Loucy (cell line): Measurements from ENCODE around the gene ABAT.

ENCODE experiments used
- H2AFZ ChIP-seq: fragments of 200-600 bp; sonication (generic); 2 replicates; pipeline ENCODE4 v1.6.0; 2016; ENCODE audit warnings: antibody characterized with exemption, mild to moderate bottlenecking, low read length, moderate library complexity
- H3F3A ChIP-seq: fragments of 200-600 bp; 2 replicates; pipeline ENCODE4 v1.6.0; 2016; ENCODE audit warnings: antibody characterized with exemption, low read depth, mild to moderate bottlenecking
- H3K27me3 ChIP-seq: fragments of 200-600 bp; sonication (generic); 2 replicates; pipeline ENCODE4 v1.6.1; 2014; ENCODE audit warnings: low read length, mild to moderate bottlenecking; ENCODE audit not compliant: insufficient read depth, poor library complexity, severe bottlenecking
- H3K36me3 ChIP-seq: fragments of 200-600 bp; sonication (generic); 2 replicates; pipeline ENCODE4 v1.6.1; 2016; ENCODE audit warnings: low read length; ENCODE audit not compliant: insufficient read depth
- H3K4me1 ChIP-seq: fragments of 200-600 bp; sonication (generic); 2 replicates; pipeline ENCODE4 v1.5.1; 2014; ENCODE audit warnings: low read length, mild to moderate bottlenecking; ENCODE audit not compliant: insufficient read depth, poor library complexity, severe bottlenecking
- H3K4me2 ChIP-seq: fragments of 200-600 bp; sonication (generic); 2 replicates; pipeline ENCODE4 v1.6.0; 2014; ENCODE audit warnings: antibody characterized with exemption, low read length, low read depth, mild to moderate bottlenecking; ENCODE audit not compliant: poor library complexity, severe bottlenecking
- H3K4me3 ChIP-seq: fragments of 200-600 bp; sonication (generic); 2 replicates; pipeline ENCODE4 v1.5.1; 2014; ENCODE audit warnings: low read length, mild to moderate bottlenecking, mixed read lengths; ENCODE audit not compliant: poor library complexity, severe bottlenecking
- H3K79me2 ChIP-seq: fragments of 200-600 bp; sonication (generic); 2 replicates; pipeline ENCODE4 v1.6.1; 2014; ENCODE audit warnings: low read length; ENCODE audit not compliant: insufficient read depth
- H3K9ac ChIP-seq: fragments of 200-600 bp; sonication (generic); 2 replicates; pipeline ENCODE4 v1.6.0; 2014; ENCODE audit warnings: mild to moderate bottlenecking, low read depth, low read length, moderate library complexity; ENCODE audit not compliant: poor library complexity, severe bottlenecking
- H3K9me2 ChIP-seq: fragments of 200-600 bp; sonication (generic); replicated peaks from 2 replicates; pipeline ENCODE4 v1.6.1; 2016; ENCODE audit warnings: low read depth, low read length, mixed read lengths
- H3K9me3 ChIP-seq: fragments of 200-600 bp; sonication (generic); 2 replicates; pipeline ENCODE4 v1.6.1; 2014; ENCODE audit warnings: mild to moderate bottlenecking, antibody characterized with exemption, low read length, low read depth; ENCODE audit not compliant: insufficient read depth
- H4K20me1 ChIP-seq: fragments of 200-600 bp; sonication (generic); 2 replicates; pipeline ENCODE4 v1.6.0; 2014; ENCODE audit warnings: antibody characterized with exemption, low read length, mild to moderate bottlenecking; ENCODE audit not compliant: insufficient read depth, poor library complexity, severe bottlenecking
- CTCF ChIP-seq: fragments of 200-600 bp; sonication (generic); conservative IDR thresholded peaks from 2 replicates; pipeline ENCODE4 v1.5.1; 2014; ENCODE audit warnings: mild to moderate bottlenecking, antibody characterized with exemption, low read length
- EZH2phosphoT487 ChIP-seq: fragments of 200-600 bp; IDR thresholded peaks from 2 replicates; pipeline ENCODE4 v1.6.1; 2018; ENCODE audit warnings: antibody characterized with exemption, mild to moderate bottlenecking, moderate library complexity, borderline replicate concordance

Gene ABAT

DNA sequence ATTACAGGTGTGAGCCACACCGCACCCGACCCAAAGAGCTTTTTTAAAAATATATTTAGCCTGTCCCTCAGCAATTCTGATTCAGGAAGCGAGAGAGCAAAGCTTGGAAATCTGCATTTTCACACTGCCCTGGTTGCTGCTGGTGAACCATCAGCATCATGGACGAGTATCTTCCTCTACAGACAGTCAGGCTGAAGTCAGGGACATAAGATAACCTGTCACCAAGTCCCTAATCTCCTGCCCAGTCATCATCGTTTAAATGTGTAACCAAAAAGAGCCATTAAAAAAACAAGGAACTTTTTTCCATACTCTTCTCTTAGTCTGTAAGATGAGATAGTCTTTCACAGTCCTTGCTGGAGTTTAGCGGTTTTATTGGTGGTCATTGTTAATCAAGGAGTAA lies 129.9 kb downstream of the ABAT start:
- Histone ChIP-seq H4K20me1 (no peaks in the 10 kb centered on the region), H3K4me3 (no peak overlapping the region), H3K79me2 (peaks cover 17% of the 10 kb centered on the region), H3K9me3 (no peaks in the 10 kb centered on the region), H3K9me2 (no peaks in the 10 kb centered on the region), H2AFZ (no peak overlapping the region), H3K4me2 (no peak overlapping the region), H3K9ac (no peak overlapping the region), H3K4me1 (no peaks in the 10 kb centered on the region), H3F3A (no peaks in the 10 kb centered on the region), H3K27me3 (no peaks in the 10 kb centered on the region), H3K36me3 (peaks cover 30% of the 10 kb centered on the region; the same call in 1 of the 2 replicates)
- no peak for TF ChIP-seq CTCF
- TF ChIP-seq EZH2phosphoT487: no peak

DNA sequence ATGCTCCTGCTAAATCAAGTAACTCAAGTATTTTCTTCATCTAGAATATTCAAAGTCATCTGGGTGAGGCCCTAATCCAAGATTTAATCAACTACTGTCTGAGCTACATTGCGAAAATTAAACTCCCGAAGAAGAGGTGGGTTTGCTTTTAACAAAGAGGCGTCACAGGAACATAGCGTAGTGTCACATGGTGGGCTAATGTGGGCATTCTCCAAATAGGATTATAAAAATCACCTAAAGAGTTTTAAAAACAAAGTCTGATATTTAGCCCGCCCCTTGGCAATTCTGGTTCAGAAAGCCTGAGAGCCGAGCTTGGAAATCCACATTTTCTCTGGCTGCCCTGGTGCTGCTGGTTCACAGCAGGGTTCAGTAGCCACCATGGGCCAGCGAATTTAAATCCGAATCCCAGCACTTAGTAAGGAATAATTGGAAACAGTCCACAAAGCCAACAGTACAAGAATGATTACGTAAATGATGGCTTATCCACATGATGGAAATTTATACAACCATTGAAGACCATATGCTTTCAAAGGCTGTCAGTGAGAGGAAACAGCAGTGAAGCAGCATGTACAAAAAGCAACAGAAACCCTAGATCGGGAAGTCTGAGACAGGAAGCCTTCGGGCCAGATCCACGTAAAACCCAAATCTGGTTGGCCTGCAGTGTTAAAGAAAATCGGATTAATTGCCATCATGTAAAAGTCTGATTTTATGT lies 132.0 kb downstream of the ABAT start:
- no peaks in the 10 kb centered on the region for H3K79me2 ChIP-seq
- H3K36me3 ChIP-seq: peaks cover 38% of the 10 kb centered on the region; the same call in 1 of the 2 replicates
- H4K20me1 ChIP-seq: no peaks in the 10 kb centered on the region
- H3K9me2 ChIP-seq: no peaks in the 10 kb centered on the region
- H2AFZ ChIP-seq: no peak overlapping the region
- TF ChIP-seq CTCF (no peak), EZH2phosphoT487 (no peak)
- no peaks in the 10 kb centered on the region for H3F3A ChIP-seq
- no peaks in the 10 kb centered on the region for H3K4me1 ChIP-seq
- no peaks in the 10 kb centered on the region for H3K27me3 ChIP-seq
- H3K4me3 ChIP-seq: no peak overlapping the region
- no peaks in the 10 kb centered on the region for H3K9me3 ChIP-seq
- H3K9ac ChIP-seq: no peak overlapping the region
- no peak overlapping the region for H3K4me2 ChIP-seq

DNA sequence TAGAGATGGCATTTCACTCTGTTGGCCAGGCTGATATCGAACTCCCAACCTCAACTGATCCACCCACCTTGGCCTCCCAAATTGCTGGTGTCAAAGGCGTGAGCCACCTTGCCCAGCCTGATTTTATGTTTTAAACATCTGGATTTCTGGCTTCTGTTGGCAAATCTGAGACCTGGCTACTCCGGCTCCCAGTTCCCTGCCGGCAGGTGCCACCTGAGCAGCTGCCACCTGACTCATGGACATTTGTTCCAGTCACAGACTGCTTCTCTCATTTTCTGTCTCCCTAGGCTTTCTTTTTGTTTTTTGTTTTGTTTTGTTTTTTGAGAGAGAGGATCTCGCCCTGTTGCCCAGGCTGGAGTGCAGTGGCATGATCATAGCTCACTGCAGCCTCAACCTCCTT lies 132.8 kb downstream of the ABAT start:
- TF ChIP-seq EZH2phosphoT487: no peak
- no peak for TF ChIP-seq CTCF
- no peaks in the 10 kb centered on the region for H3K4me1 ChIP-seq
- H3K4me2 ChIP-seq: no peak overlapping the region
- H3F3A ChIP-seq: no peaks in the 10 kb centered on the region
- H4K20me1 ChIP-seq: no peaks in the 10 kb centered on the region
- H3K9me2 ChIP-seq: no peaks in the 10 kb centered on the region
- H2AFZ ChIP-seq: no peak overlapping the region
- H3K27me3 ChIP-seq: no peaks in the 10 kb centered on the region
- no peaks in the 10 kb centered on the region for H3K9me3 ChIP-seq
- no peaks in the 10 kb centered on the region for H3K79me2 ChIP-seq
- no peak overlapping the region for H3K4me3 ChIP-seq
- H3K9ac ChIP-seq: no peak overlapping the region
- peaks cover 46% of the 10 kb centered on the region; the same call in 1 of the 2 replicates for H3K36me3 ChIP-seq
